Osteoblast (primary cell): ENCODE measurements around the gene PDCD10. TPM values are rescaled to one million over a fixed set of nuclear protein-coding genes. Genes with fewer than 3 reads are reported as not detected.

Experiments used
- DNase-seq: peaks from one replicate; pipeline ENCODE4 v3.0.0; 2011; ENCODE audit warnings: low spot score, mixed read lengths; ENCODE audit not compliant: insufficient read length; ENCODE audit errors: missing footprints
- H2AFZ ChIP-seq: 2 replicates; pipeline ENCODE4 v1.6.0; 2011; ENCODE audit warnings: mild to moderate bottlenecking, low read length
- H3K27ac ChIP-seq: 2 replicates; pipeline ENCODE4 v1.5.1; 2011; ENCODE audit warnings: mild to moderate bottlenecking, low read depth, low read length, moderate library complexity
- H3K27me3 ChIP-seq: 2 replicates; pipeline ENCODE4 v1.6.0; 2012; ENCODE audit warnings: mild to moderate bottlenecking, control low read depth, inconsistent platforms, low read length, moderate library complexity; ENCODE audit not compliant: insufficient read depth
- H3K36me3 ChIP-seq: 2 replicates; pipeline ENCODE4 v1.5.1; 2011; ENCODE audit warnings: mild to moderate bottlenecking, low read length, control low read depth, moderate library complexity; ENCODE audit not compliant: insufficient read depth
- H3K4me1 ChIP-seq: 2 replicates; pipeline ENCODE4 v1.5.1; 2011; ENCODE audit warnings: mild to moderate bottlenecking, low read length, control low read depth, moderate library complexity; ENCODE audit not compliant: insufficient read depth
- H3K4me2 ChIP-seq: 2 replicates; pipeline ENCODE4 v1.6.0; 2011; ENCODE audit warnings: mild to moderate bottlenecking, low read length; ENCODE audit not compliant: insufficient read depth
- H3K4me3 ChIP-seq: fragments of 200-600 bp; sonication (generic); 3 replicates; pipeline ENCODE4 v1.5.1; 2012; ENCODE audit warnings: mild to moderate bottlenecking, low read length, inconsistent platforms; ENCODE audit not compliant: insufficient read depth
- H3K79me2 ChIP-seq: 2 replicates; pipeline ENCODE4 v1.6.0; 2012; ENCODE audit warnings: mild to moderate bottlenecking, low read length, control low read depth, inconsistent platforms; ENCODE audit not compliant: insufficient read depth
- H3K9me3 ChIP-seq: 2 replicates; pipeline ENCODE4 v1.5.1; 2011; ENCODE audit warnings: low read depth, low read length, control low read depth
- H4K20me1 ChIP-seq: 2 replicates; pipeline ENCODE4 v1.6.0; 2012; ENCODE audit warnings: mild to moderate bottlenecking, low read length, control low read depth; ENCODE audit not compliant: insufficient read depth
- CTCF ChIP-seq: IDR thresholded peaks from 2 replicates; pipeline ENCODE4 v1.5.1; 2011; ENCODE audit warnings: mild to moderate bottlenecking, low read depth, low read length, moderate library complexity; ENCODE audit errors: extremely low read depth
- total RNA-seq: library from RNA; depleted of rRNA; stranded (reverse); fragments of >200 nt; gene quantifications from 2 replicates; pipeline ENCODE4 v1.2.3, GENCODE V29; 2012

PDCD10 gene
- total RNA-seq, 1 donor = 44.9 TPM

- H3K4me3 ChIP-seq = no peak overlapping the region
- H3K27ac ChIP-seq = no peak overlapping the region
- DNase-seq = no peak
- no peaks in the 10 kb centered on the region for H3K36me3 ChIP-seq
- no peaks in the 10 kb centered on the region for H3K27me3 ChIP-seq
- H3K4me2 ChIP-seq = no peak overlapping the region
- no peaks in the 10 kb centered on the region for H3K9me3 ChIP-seq
- no peaks in the 10 kb centered on the region for H3K79me2 ChIP-seq
- H3K4me1 ChIP-seq = no peaks in the 10 kb centered on the region
- H4K20me1 ChIP-seq = no peaks in the 10 kb centered on the region
- H2AFZ ChIP-seq = no peak overlapping the region
- TF ChIP-seq CTCF = no peak
These were observed 41.5 kb upstream of the PDCD10 start for GRCh38 chr3:167776066-167776685.

GRCh38 chr3:167773584-167773983, 38.9 kb upstream of the PDCD10 start:
- no peak overlapping the region for H3K4me2 ChIP-seq
- H3K4me1 ChIP-seq = no peaks in the 10 kb centered on the region
- H3K9me3 ChIP-seq = no peaks in the 10 kb centered on the region
- H2AFZ ChIP-seq = no peak overlapping the region
- no peak overlapping the region for H3K4me3 ChIP-seq
- no peaks in the 10 kb centered on the region for H3K36me3 ChIP-seq
- no peaks in the 10 kb centered on the region for H3K27me3 ChIP-seq
- no peaks in the 10 kb centered on the region for H4K20me1 ChIP-seq
- DNase-seq = no peak
- no peak for TF ChIP-seq CTCF
- no peaks in the 10 kb centered on the region for H3K79me2 ChIP-seq
- no peak overlapping the region for H3K27ac ChIP-seq

GRCh38 chr3:167772992-167773391, 38.3 kb upstream of the PDCD10 start:
- Histone ChIP-seq H3K79me2 (no peaks in the 10 kb centered on the region), H4K20me1 (no peaks in the 10 kb centered on the region), H3K4me3 (no peak overlapping the region), H2AFZ (no peak overlapping the region), H3K4me1 (no peaks in the 10 kb centered on the region), H3K27me3 (no peaks in the 10 kb centered on the region), H3K9me3 (no peaks in the 10 kb centered on the region), H3K27ac (no peak overlapping the region), H3K36me3 (no peaks in the 10 kb centered on the region), H3K4me2 (no peak overlapping the region)
- no peak for TF ChIP-seq CTCF
- DNase-seq = no peak

GRCh38 chr3:167762296-167762695, 27.6 kb upstream of the PDCD10 start:
- H3K27ac ChIP-seq = no peak overlapping the region
- DNase-seq = no peak
- no peaks in the 10 kb centered on the region for H3K9me3 ChIP-seq
- H2AFZ ChIP-seq = no peak overlapping the region
- no peaks in the 10 kb centered on the region for H3K4me1 ChIP-seq
- H4K20me1 ChIP-seq = no peaks in the 10 kb centered on the region
- no peak for TF ChIP-seq CTCF
- no peak overlapping the region for H3K4me3 ChIP-seq
- no peaks in the 10 kb centered on the region for H3K79me2 ChIP-seq
- no peaks in the 10 kb centered on the region for H3K27me3 ChIP-seq
- H3K36me3 ChIP-seq = no peaks in the 10 kb centered on the region
- no peak overlapping the region for H3K4me2 ChIP-seq
